ENCODE results near the gene NR5A2.
A peak's percentile ranks its signal among the peaks of the same experiment; 100 is the strongest.

NR5A2 gene

DNA sequence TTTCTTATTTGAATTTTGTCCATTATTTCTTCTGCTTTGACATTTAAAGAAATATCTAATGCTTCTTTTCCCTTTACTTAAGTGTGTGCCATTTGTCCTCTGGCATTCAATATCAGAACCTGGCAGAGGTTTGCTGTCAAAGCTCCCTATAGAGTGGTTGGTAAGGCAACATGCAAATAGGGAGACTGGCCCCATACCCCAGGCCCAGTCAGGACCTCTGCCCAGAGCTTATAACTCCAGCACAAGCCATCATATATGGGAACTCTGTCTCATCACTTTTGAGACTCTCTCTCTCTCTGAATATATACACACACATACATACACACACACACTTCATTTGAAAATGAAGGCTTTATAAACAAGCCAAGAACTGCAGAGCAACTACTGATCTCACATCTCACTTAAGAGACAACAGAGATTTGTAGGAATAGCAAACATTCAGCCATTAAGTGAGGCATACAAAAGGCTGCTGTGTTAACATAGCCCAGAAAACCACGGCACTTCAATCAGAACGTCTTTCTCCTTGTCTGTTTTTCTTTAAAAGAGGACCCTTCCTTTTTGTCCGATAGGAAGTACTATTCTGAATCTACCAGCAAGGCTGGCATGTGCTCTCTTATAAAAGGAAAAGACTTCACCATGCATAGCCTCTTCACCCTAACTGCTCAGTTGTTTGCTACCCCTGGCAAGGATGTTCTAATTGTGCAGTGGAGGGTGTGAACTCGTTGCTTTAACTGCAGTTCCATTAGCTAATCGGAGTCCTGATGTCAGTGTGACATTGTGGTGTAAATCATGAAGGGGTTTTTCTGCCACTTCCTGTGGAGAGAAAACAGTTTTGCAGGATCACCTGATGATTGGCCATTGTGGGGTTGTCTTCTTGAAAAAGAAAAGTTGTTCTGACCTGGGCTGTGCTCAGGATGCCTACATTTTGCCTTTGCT lies 101.7 kb downstream of the NR5A2 start:
- no peak for DNase-seq

DNA sequence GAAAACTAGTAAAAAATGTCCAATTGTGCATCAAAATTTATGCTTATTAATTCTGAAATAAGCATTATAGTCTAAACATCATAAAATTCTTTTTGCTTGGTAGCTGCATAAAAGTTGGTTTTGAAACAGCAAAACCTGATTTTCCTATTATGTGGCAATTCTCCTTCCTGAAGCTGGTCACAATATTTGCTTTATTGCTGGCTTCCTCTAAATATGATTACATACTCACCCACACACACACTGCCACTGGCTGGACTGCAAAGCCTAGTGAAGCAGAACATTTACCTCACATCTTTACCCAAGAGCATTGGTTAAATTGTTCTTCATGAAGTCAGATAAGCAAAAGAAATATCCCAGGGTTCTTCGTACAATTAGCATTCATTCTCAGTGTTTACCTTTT lies 103.0 kb downstream of the NR5A2 start:
- no peak for DNase-seq

DNA sequence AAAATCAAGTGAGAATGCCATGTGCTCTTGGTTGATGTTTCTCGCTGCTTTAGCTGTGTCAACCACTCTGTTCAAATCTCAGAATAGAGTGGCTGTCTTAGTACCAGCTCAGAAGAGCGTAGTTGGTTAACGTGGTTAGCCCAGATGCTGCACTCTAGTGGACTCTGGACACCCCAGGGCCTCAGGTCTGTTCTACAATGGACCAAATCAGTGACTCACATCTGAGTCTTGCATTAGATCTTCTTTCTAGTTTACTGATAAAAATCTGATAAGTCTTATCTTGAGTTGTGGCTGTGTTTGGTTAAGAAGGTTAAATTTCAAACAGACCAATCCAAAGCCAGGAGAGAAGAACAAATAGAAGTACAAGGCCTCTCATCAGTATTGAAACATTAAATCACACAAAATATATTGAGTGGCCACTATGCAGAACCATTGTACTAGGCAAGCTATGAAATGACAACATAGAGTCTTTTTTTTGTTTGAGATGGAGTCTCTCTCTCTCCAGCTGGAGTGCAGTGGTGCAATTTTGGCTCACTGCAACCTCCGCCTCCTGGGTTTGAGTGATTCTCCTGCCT lies 104.1 kb downstream of the NR5A2 start:
- DNase-seq = no peak

DNA sequence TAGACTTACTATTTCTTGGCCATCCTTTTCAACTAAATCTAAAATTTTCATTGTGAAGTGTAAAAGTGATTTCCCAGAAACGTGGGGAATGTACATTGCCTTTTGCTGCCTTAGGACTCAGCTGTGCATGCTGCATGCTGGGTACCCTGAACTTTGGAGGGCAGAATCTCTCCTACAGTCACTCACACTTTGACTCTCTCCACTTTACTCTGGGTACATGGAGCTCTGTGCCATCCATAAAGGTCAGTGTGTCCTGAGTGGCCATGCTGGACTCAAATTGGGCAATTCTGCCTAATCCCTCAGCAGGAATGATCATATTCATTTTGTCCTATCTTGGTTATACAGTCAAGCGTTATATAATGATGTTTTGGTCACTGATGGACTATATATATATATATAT lies 105.6 kb downstream of the NR5A2 start:
- no peak for DNase-seq

DNA sequence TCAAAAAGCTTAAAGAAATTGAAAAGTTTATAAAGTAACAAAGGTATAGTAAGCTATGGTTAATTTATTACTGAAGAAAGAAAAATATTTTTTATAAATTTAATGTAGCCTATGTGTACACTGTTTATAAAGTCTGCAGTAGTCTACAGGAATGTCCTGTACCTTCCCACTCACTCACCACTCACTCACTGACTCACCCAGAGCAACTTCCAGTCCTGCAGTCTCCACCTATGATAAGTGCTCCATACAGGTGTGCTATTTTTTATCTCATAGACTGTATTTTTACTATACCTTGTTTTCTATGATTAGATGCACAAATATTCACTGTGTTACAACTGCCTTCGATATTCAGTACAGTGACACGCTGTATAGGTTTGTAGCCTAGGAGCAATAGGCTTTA lies 106.6 kb downstream of the NR5A2 start:
- DNase-seq = no peak

DNA sequence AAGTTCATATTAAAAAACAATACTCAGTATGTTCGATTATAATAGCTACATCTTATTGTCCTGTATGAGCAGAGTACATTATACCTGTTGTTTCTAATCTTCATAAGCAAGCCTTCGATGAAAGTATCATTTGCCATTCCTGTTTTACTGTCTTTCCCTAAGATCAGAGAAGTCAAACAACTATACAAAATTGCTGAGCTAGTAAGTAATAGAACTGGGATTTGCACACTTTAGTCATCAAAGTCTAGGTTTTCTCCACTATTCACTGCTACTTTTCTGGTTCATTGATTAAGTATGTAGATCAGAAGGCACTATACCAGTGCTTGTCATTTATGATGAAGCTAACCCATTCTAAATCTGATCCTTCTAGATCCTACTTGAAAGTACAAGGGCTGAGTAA lies 108.9 kb downstream of the NR5A2 start:
- no peak for DNase-seq

DNA sequence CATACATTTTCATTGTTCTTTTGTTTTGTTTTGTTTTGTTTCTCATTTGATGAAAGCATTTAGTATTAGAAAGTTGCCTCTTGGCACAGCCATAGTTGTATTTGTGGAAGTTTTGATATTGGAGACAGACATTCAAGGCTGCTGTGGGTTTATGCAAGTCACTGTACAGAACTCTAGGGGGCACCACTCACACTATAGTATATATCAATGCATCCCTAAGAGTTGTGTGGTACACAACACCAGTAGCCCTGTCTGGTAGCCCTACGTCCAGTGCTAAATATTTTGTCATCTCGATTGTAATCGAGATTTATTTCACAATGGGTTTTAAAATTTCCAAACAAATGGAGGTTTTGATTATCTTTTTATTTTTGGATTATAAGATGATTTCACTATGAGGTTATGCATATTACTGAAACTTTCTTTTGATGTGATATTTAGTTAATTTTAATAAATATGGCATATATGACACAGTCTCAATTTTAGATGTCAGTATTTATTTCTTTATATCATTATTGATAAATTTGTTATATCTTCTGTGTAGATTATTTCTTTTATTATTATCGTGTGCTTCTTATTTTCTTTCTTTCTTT lies 112.2 kb downstream of the NR5A2 start:
- DNase-seq = no peak

DNA sequence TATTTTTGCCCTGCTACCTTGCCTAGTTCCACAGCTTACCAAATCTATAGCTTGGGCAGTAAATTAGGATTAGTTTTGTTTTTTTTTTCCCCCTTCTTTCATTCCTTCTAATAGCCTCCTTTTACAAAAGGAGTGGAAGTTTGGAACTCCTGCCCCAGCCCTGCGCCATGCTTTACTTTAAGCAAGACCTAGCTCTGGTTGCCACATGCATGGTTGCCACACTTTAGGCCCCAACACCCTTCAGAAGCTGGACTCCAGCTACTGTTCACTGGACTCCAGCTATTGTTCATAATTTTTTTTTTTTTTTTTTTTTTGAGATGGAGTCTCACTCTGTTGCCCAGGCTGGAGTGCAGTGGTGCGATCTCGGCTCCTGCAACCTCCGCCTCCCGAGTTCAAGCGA lies 115.8 kb downstream of the NR5A2 start:
- DNase-seq = no peak

DNA sequence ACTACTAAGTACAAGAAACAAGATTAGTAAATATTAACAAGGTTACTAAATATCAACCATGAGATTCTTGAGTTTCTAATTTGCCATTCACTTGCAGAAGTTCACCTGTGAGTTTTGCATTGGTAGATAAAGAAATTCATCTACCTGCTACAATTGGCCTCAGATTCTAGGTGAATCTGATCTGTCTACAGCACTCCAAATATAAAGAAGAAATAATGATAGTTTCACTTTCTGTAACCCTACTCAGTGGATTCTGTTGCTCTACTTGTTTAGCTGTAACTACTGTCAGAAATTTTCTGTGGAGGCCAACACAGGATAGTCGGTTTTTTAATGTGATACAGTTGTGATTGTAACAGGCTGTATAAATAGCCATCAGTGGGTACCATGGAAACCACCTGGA lies 118.6 kb downstream of the NR5A2 start:
- DNase-seq = no peak

DNA sequence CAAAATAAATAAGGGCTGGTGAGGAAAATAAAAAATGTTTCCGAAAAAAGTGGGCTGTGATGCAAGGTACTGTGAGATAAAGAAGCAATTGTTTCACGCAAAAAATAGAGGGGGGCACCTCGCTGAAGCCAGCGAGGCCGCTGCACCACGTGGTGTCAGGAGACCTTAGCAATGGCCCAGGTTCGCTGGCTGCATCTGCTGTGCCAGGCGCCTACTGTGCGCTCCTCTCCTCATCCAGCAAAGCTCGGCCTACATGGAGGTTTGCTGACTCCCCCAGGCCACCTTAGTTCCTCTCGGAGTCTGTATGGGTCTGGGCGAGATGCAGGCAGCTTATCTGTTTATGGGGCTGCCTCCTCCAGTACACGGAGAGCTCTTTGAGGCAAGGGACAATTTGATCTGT lies 119.6 kb downstream of the NR5A2 start:
- no peak for DNase-seq

DNA sequence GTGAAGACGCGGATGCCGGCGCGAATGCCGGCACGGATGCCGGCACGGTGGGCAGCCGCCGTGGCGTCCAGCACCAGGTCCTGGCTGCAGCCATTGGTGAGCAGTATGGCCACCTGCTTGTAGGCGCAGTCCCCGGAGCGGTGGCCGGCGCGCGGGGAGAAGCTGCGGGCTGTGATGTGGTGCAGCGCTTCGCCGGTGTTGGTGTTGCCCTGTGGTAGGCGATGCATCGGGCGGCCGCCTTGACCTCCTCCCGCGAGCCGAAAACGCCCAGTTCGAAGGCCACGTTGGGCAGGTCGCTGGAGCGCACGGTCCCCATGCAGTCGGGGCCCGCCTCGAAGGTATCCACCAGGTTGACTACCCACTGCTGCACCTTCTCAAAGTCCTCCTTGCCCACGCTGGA lies 120.2 kb downstream of the NR5A2 start:
- no peak for DNase-seq

DNA sequence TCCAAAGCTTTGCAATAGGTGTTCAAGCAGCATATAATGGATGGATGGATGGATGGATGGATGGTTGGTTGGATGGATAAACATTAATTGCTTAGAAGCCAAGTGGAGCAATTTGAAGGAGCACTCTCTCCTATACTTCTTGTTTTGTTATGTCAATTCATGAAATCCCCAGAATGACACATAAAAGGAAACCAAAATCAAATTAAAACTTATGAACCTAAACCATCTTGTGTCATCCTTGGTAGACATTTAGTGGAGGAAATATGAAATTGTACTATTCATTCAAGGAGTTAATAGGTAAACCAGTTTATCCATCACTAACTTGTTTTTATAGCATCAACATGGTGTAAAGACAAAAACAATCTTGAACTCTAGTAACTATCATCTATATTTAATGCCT lies 122.5 kb downstream of the NR5A2 start:
- no peak for DNase-seq

DNA sequence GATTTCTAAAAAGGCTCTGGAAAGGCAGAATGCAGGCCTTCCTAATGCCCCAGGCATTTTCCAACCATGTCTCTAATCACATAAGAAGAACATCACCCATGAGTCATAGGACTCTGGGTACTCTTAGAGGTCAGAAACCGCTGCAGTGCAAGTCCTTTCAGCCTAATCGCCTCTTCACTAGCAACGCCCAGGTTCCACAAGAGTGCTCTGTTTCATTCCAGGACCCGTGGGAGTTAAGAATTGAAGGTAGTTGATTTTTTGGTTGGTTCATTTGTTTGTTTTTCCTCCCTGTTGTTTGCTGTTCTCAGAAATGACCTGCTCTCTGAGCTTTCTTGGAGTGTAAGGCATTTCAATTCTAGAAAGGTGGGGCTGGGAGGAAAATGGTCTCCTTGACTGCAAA lies 123.2 kb downstream of the NR5A2 start:
- no peak for DNase-seq

DNA sequence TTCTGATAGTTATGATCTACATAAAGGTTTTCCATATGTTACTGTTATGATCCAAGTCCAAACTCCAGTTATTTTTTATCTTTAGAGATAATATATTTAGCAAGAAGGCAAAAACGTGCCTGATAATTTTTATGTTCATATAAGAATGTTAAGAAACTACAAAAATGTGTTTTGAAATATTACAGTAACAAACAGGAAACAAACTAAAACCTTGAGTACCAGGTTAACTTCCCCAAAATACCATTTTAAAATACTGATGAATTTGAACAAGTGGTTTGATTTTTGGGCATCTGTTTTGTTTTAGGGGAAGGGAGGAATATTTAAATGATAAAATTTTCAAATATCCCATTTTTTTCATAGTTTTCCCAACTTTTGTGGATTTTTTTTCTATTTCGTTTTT lies 124.8 kb downstream of the NR5A2 start:
- DNase-seq = no peak

DNA sequence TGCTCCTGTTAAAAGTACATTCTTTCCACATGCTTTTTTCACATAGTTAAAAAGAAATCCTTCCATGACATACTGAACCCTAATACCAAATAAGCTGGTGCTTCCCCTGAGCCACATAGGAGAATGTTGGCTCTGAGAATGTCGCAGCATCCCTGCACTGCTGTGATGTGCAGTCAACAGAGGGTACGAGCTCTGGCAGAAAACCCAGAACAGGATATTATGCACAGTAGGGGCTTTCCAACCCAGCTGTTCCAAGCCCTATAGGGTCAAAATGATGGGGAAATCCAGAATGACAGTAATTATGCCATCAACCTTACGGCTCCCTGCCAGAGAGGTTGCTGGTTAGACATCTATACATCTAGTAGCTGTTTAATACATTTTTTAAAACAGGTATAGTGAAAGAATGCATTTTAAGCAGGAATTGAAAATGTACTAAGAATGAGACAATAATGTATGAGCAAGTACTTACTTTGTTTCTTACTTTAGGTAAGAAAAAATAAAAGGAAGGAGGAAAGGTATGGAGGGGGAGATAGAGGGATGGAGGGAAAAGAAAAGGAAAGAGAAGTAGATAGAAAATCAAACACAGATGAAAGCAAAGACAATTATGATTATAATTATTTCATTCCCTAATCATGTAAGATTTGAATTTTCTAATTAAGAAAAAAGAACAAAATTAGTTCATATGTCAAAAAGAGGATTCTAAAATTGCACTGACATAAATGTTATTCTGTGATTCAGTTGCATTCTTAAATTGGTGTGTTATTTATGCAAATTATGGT lies 126.0 kb downstream of the NR5A2 start:
- DNase-seq = peak; percentile 66

DNA sequence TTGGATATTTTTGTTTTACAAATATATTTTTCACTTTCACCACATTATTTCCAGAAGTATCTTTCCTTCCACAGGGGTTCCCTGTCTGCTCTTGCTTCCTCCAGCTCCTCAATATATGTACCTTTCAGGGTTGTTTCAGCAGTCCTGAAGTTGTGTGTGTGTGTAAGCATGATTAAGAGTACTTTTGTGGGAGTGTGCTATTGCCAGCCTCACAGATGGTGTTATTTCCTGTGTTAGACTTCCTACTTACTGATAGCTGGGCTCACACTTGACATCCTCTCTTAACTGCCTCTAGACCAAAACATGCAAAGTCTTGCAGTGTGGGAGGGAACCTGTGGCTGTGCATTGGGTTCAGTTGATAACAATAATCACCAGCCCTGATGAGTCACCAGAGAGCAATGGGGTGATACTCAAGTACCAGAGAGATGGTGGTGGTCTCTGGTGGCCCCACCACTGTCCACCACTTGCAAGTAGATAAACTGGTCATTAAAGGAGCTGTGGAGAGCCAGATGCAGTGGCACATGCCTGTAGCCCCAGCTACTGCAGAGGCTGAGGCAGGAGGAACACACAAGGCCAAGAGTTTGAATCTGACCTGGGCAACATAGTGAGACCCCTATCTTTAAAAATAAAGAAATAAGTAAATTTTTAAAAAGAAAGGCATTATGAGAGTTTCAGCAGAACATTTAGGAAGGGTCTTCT lies 126.7 kb downstream of the NR5A2 start:
- peak; percentile 71 for DNase-seq

DNA sequence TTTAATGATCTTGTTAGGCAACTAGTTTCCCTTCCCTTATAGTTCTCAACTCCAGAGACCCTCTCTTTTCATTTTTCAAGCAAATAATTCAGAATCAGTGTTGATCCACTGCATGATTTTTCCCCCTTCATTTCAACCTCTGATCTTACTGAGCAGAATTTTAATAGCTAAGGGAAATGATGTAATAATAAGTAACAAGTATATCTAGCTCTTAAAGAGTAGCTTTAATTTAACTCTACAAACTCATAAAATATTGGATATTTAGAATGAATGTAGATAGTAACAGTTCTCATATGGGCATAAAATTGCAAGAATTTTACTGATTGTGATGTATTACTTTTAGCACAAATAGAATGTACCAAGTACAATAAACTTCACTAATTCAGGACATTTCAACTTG lies 130.2 kb downstream of the NR5A2 start:
- no peak for DNase-seq

DNA sequence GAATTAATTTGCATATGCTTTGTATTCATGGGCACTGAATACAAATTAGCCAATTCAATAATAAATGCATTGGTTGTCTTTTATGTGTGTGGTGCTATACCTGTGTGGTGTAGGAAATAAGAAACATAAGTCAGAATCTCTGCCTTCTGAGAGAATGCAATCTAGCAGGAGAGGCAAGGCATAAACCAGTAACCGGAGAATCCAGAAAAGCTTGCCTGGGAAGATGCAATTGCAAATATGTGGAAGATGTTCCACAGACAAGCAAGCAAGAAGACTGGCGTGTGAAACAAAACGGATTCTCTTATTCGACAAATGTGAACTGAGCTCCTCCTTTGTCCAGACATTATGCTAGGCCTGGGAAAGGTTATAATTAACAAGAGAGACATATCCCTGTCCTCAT lies 134.3 kb downstream of the NR5A2 start:
- no peak for DNase-seq

DNA sequence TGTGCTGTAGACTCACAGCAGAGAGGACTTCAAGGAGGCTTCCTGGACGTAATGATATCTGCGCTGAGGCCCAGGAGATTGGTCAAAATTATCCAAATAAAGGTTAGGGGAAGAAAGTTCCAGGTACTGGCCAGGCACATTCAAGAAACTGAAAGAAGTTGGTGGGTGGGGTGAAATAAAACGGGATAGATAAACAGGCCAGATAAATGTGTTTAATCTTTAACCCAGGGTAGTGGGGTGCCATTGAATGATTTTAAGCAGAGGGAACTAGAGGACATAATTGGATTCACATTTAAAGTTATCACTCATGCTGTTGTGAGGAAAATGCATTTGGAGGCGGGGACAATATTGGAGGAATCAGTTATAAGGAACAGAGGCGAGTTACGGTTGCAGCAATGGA lies 134.7 kb downstream of the NR5A2 start:
- DNase-seq = no peak

DNA sequence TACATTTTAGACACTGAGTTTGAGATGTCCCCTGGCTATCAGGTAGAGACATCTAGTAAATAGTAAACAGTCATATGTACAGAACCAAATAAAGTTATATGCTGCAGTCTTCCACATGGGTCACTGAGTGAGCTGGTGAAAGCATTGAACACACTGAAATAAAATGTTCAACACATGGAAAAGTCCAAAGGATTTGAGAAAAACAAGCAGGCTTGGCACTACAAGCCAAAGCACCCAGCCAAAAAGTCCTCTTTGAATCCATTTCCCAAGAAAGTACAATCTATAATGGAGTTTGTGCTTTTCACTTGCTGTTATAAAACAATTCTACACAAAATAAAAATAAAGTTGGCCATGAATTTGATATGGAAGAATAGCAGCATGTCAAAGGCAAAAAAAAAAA lies 135.4 kb downstream of the NR5A2 start:
- DNase-seq = no peak

DNA sequence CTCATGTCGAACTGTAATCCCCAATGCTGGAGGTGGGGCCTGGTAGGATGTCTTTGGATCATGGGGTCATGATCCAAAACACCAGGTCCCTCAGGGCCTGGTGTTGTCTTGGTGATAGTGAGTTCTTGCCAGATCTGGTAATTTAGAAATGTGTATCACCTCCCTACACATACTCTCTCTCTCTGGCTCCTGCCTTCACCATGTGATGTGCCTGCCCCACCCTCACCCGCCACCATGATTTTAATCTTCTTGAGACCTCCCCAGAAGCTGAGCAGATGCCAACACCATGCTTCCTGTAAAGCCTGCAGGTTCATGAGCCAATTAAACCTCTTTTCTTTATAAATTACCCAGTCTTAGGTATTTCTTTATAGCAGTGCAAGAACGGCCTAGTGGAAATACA lies 136.4 kb downstream of the NR5A2 start:
- no peak for DNase-seq

DNA sequence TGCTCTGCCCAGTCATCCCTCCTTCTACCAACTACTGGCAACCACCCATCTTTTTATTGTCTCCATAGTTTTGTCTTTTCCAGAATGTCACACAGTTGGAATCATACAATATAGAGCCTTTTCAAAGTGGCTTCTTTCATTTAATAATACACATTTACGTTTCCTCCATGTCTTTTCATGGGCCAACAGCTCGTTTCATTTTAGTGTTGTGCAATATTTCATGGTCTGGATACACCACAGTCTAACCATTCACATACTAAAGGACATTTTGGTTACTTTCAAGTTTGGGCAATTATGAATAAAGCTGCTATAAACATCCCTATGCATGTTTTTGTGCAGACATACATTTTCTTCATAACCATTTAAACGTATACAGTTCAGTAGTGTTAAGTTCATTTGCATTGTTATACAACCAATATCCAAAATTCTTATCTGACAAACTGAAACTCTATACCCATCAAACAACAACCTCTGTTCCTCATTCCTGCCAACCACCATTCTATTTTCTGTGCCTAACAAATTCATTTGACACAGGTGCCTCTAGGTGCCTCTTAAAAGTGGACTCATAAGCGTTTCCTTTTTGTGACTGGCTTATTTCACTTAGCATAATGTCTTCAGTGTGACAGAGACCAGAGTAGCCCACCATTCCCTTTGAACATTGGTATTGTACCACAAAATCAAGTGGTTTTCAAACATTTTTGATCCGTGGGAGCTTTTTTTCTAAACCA lies 138.1 kb downstream of the NR5A2 start:
- DNase-seq = no peak

All from activated CD8-positive, alpha-beta memory T cell treated with anti-CD3 and anti-CD28 coated beads for 24 hours (primary cell).